Coronary artery (tissue), 2 donors: ENCODE results near the gene GAS7.
A peak's percentile ranks its signal among the peaks of the same experiment; 100 is the strongest.
"Not testable (repeated sequence)": the region's sequence is repeated elsewhere in the genome, so short reads cannot be mapped to it uniquely, and the experiment has no call there.

Experiments
- DNase-seq: peaks from one replicate; pipeline ENCODE4 v3.0.0-alpha.2; 2017; ENCODE audit warnings: low spot score
- H3K27ac ChIP-seq, 2 donors: fragments of 200-600 bp; sonication (generic); one replicate each; pipeline ENCODE4 v1.5.1; 2016 to 2019
- H3K4me3 ChIP-seq: fragments of 200-600 bp; sonication (generic); 2 replicates; pipeline ENCODE4 v1.5.1; 2016; ENCODE audit warnings: mild to moderate bottlenecking, moderate library complexity
- CTCF ChIP-seq: fragments of 200-600 bp; sonication (generic); IDR thresholded peaks from one replicate; pipeline ENCODE4 v1.5.1; 2019; ENCODE audit warnings: antibody characterized with exemption

GAS7 gene

GRCh38 chr17:10062691-10063385, 135.6 kb downstream of the GAS7 start:
- Histone ChIP-seq H3K4me3 (no peak overlapping the region), H3K27ac (peak overlapping the region in 1 of 2 donors; percentile 55)
- DNase-seq: no peak
- no peak for TF ChIP-seq CTCF

GRCh38 chr17:10061111-10061845, 137.1 kb downstream of the GAS7 start:
- no peak for TF ChIP-seq CTCF
- no peak for DNase-seq
- Histone ChIP-seq H3K4me3 (no peak overlapping the region), H3K27ac (peak overlapping the region; percentile 7 to 85)

- no peak overlapping the region for H3K4me3 ChIP-seq
- H3K27ac ChIP-seq: peak overlapping the region in 1 of 2 donors; percentile 85
- no peak for DNase-seq
- no peak for TF ChIP-seq CTCF
These were observed 137.9 kb downstream of the GAS7 start for GRCh38 chr17:10060526-10060925.

- Histone ChIP-seq H3K4me3 (no peak overlapping the region), H3K27ac (peak overlapping the region in 1 of 2 donors; percentile 85)
- no peak for DNase-seq
- TF ChIP-seq CTCF: no peak
These were observed 138.7 kb downstream of the GAS7 start for GRCh38 chr17:10059684-10060211.

GRCh38 chr17:10058921-10059683, 139.3 kb downstream of the GAS7 start:
- peak overlapping the region in 1 of 2 donors; percentile 67 for H3K27ac ChIP-seq
- H3K4me3 ChIP-seq: no peak overlapping the region
- no peak for DNase-seq
- TF ChIP-seq CTCF: no peak

DNA sequence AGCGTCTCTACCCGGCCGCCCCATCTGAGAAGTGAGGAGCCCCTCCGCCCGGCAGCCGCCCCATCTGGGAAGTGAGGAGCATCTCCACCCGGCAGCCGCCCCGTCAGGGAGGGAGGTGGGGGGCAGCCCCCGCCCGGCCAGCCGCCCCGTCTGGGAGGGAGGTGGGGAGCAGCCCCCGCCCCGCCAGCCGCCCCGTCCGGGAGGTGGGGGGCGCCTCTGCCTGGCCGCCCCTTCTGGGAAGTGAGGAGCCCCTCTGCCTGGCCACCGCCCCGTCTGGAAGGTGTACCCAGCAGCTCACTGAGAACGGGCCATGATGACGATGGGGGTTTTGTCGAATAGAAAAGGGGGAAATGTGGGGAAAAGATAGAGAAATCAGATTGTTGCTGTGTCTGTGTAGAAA, 140.9 kb downstream of the GAS7 start:
- not testable (repeated sequence) for DNase-seq, H3K27ac ChIP-seq, H3K4me3 ChIP-seq
